GM23338 (cell line): ENCODE results near the gene ZBTB20. TPM values are rescaled to one million over a fixed set of nuclear protein-coding genes. Genes with fewer than 3 reads are reported as not detected.

Experiments used
- ATAC-seq: fragments of 200-7000 bp; cut with Tn5 transposase; 3 replicates; pipeline ENCODE4 v1.9.1; 2020
- DNase-seq: peaks from one replicate; pipeline ENCODE4 v3.0.0-alpha.2; 2015; ENCODE audit warnings: low spot score
- H2AFZ ChIP-seq: fragments of 200-600 bp; sonication (generic); 2 replicates; pipeline ENCODE4 v1.8.0; 2016; ENCODE audit warnings: antibody characterized with exemption, mild to moderate bottlenecking, moderate library complexity
- H3F3A ChIP-seq: fragments of 200-600 bp; sonication (generic); replicated peaks from 2 replicates; pipeline ENCODE4 v1.8.0; 2017; ENCODE audit warnings: antibody characterized with exemption, mixed run types, low read depth
- H3K27ac ChIP-seq: fragments of 200-600 bp; sonication (generic); 2 replicates; pipeline ENCODE4 v1.6.1; 2016; ENCODE audit warnings: low read depth
- H3K27me3 ChIP-seq: fragments of 200-600 bp; sonication (generic); 2 replicates; pipeline ENCODE4 v1.8.0; 2016; ENCODE audit warnings: mild to moderate bottlenecking, mixed run types, moderate library complexity; ENCODE audit not compliant: insufficient read depth
- H3K36me3 ChIP-seq: fragments of 200-600 bp; sonication (generic); 2 replicates; pipeline ENCODE4 v1.8.0; 2016; ENCODE audit warnings: mild to moderate bottlenecking; ENCODE audit not compliant: insufficient read depth
- H3K4me1 ChIP-seq: fragments of 200-600 bp; sonication (generic); 2 replicates; pipeline ENCODE4 v1.8.0; 2016; ENCODE audit warnings: mild to moderate bottlenecking, moderate library complexity; ENCODE audit not compliant: insufficient read depth
- H3K4me2 ChIP-seq: fragments of 200-600 bp; sonication (generic); 2 replicates; pipeline ENCODE4 v1.7.1; 2017; ENCODE audit warnings: mixed run types
- H3K4me3 ChIP-seq: fragments of 200-600 bp; sonication (generic); 2 replicates; pipeline ENCODE4 v1.6.1; 2016; ENCODE audit warnings: mixed run types
- H3K79me2 ChIP-seq: fragments of 200-600 bp; sonication (generic); replicated peaks from 2 replicates; pipeline ENCODE4 v1.8.0; 2017; ENCODE audit warnings: mild to moderate bottlenecking; ENCODE audit not compliant: insufficient read depth
- H3K9me2 ChIP-seq: fragments of 200-600 bp; sonication (generic); 2 replicates; pipeline ENCODE4 v1.8.0; 2017; ENCODE audit not compliant: insufficient read depth
- H4K20me1 ChIP-seq: fragments of 200-600 bp; sonication (generic); replicated peaks from 2 replicates; pipeline ENCODE4 v1.8.0; 2017; ENCODE audit warnings: mild to moderate bottlenecking; ENCODE audit not compliant: insufficient read depth
- H3K27ac Mint-ChIP-seq: 2 replicates; pipeline ENCODE4 v1.8.0; 2020; ENCODE audit warnings: inconsistent platforms, mild to moderate bottlenecking, moderate library complexity, mixed read lengths
- H3K27me3 Mint-ChIP-seq: 3 replicates; pipeline ENCODE4 v1.8.0; 2022; ENCODE audit warnings: low read depth, mild to moderate bottlenecking, moderate library complexity, mixed read lengths, inconsistent platforms; ENCODE audit not compliant: insufficient read depth, poor library complexity
- H3K36me3 Mint-ChIP-seq: 3 replicates; pipeline ENCODE4 v1.8.0; 2021; ENCODE audit warnings: low read depth, mild to moderate bottlenecking, inconsistent platforms, moderate library complexity, mixed read lengths
- H3K4me1 Mint-ChIP-seq: 3 replicates; pipeline ENCODE4 v1.8.0; 2020; ENCODE audit warnings: mild to moderate bottlenecking, inconsistent platforms, mixed read lengths
- H3K4me3 Mint-ChIP-seq: 3 replicates; pipeline ENCODE4 v1.8.0; 2021; ENCODE audit warnings: moderate library complexity, mild to moderate bottlenecking, inconsistent platforms, mixed read lengths
- H3K9me3 Mint-ChIP-seq: 3 replicates; pipeline ENCODE4 v1.8.0; 2020; ENCODE audit warnings: moderate library complexity, mild to moderate bottlenecking, inconsistent platforms, mixed read lengths
- CREB1 ChIP-seq: fragments of 250-450 bp; sonication (Bioruptor Pico); IDR thresholded peaks from 2 replicates; pipeline ENCODE4 v1.5.0; 2020; ENCODE audit warnings: low read depth, mild to moderate bottlenecking, moderate library complexity
- CTCF ChIP-seq, 2 experiments: fragments of 200-600 bp in 1 of 2; sonication (generic) in 1 of 2; conservative IDR thresholded peaks; 2 replicates each; pipeline versions ENCODE4 v1.5.1 to v1.6.1; 2016 to 2017; ENCODE audit warnings: antibody characterized with exemption in 2 of 2, low read depth in 2 of 2, mild to moderate bottlenecking in 2 of 2, moderate library complexity in 1 of 2
- ETS1 ChIP-seq: IDR thresholded peaks from 2 replicates; pipeline ENCODE4 v1.6.1; 2016; ENCODE audit warnings: antibody characterized with exemption
- EZH2 ChIP-seq: fragments of 200-600 bp; sonication (generic); IDR thresholded peaks from one replicate; pipeline ENCODE4 v1.8.0; 2017; ENCODE audit warnings: antibody characterized with exemption, mild to moderate bottlenecking, low read depth; ENCODE audit not compliant: unreplicated experiment
- EZH2phosphoT487 ChIP-seq: fragments of 200-600 bp; sonication (generic); IDR thresholded peaks from one replicate; pipeline ENCODE4 v1.8.1; 2018; ENCODE audit warnings: antibody characterized with exemption; ENCODE audit not compliant: unreplicated experiment
- JUNB ChIP-seq: IDR thresholded peaks from one replicate; pipeline ENCODE4 v1.6.1; 2016; ENCODE audit warnings: antibody characterized with exemption; ENCODE audit not compliant: unreplicated experiment
- NANOG ChIP-seq: IDR thresholded peaks from 2 replicates; pipeline ENCODE4 v1.6.1; 2016; ENCODE audit warnings: antibody characterized with exemption, borderline replicate concordance
- POLR2AphosphoS5 ChIP-seq: IDR thresholded peaks from 2 replicates; pipeline ENCODE4 v1.6.1; 2016; ENCODE audit warnings: antibody characterized with exemption, low read depth
- REST ChIP-seq: IDR thresholded peaks from one replicate; pipeline ENCODE4 v1.6.1; 2018; ENCODE audit warnings: antibody characterized with exemption; ENCODE audit not compliant: unreplicated experiment
- STAT1 ChIP-seq: IDR thresholded peaks from one replicate; pipeline ENCODE4 v1.6.1; 2016; ENCODE audit warnings: antibody characterized with exemption; ENCODE audit not compliant: unreplicated experiment
- ZNF114 ChIP-seq: fragments of 250-450 bp; sonication (Bioruptor Pico); IDR thresholded peaks from 2 replicates; pipeline ENCODE4 v1.5.0; 2020; ENCODE audit warnings: mild to moderate bottlenecking, moderate library complexity
- ZNF331 ChIP-seq: fragments of 250-450 bp; sonication (Bioruptor Pico); IDR thresholded peaks from 2 replicates; pipeline ENCODE4 v1.5.0; 2020; ENCODE audit warnings: low read depth, mild to moderate bottlenecking, moderate library complexity
- ZNF462 ChIP-seq: fragments of 250-450 bp; sonication (Bioruptor Pico); IDR thresholded peaks from 2 replicates; pipeline ENCODE4 v1.5.0; 2020; ENCODE audit warnings: mild to moderate bottlenecking, moderate library complexity
- polyA plus RNA-seq: library from polyadenylated mRNA; unstranded; fragments of >200 nt; fragmentation: Nextera tagmentation; extraction: Ambion mirVana; gene quantifications from 2 replicates; pipeline ENCODE4 v1.2.1, GENCODE V29; 2016
- total RNA-seq: library from RNA; depleted of rRNA; stranded (reverse); fragments of >200 nt; shearing (Covaris generic); gene quantifications from 2 replicates; pipeline ENCODE4 v1.2.3, GENCODE V29; 2014

ZBTB20 gene
- total and polyA plus RNA-seq, 2 experiments from 2014 or later, result 2.0 to 3.3 TPM

- no peaks in the 10 kb centered on the region for H3K36me3 Mint-ChIP-seq
- Histone ChIP-seq H3K4me3 (no peak overlapping the region), H3K4me1 (no peaks in the 10 kb centered on the region), H3F3A (no peaks in the 10 kb centered on the region), H3K27me3 (no peaks in the 10 kb centered on the region), H2AFZ (0 out of 2 replicates have a peak overlapping the region, but pooled peaks have one; percentile 32), H3K9me2 (peaks cover 6% of the 10 kb centered on the region), H3K79me2 (no peaks in the 10 kb centered on the region), H3K36me3 (no peaks in the 10 kb centered on the region), H3K27ac (no peak overlapping the region), H3K4me2 (no peak overlapping the region), H4K20me1 (no peaks in the 10 kb centered on the region)
- H3K9me3 Mint-ChIP-seq, result no peaks in the 10 kb centered on the region
- H3K4me3 Mint-ChIP-seq, result no peak overlapping the region
- TF ChIP-seq ETS1 (no peak), CTCF (conservative IDR thresholded peaks at IDR 0.05; ENCODE audit: low read depth in 2 of 2) (no peak), JUNB (no peak), ZNF331 (CRISPR knock-in tag) (no peak), ZNF114 (no peak), NANOG (no peak), EZH2 (no peak), ZNF462 (CRISPR knock-in tag) (no peak), EZH2phosphoT487 (no peak), POLR2AphosphoS5 (no peak), STAT1 (no peak), CREB1 (CRISPR knock-in tag) (no peak), REST (no peak)
- H3K27me3 Mint-ChIP-seq, result peaks cover 2% of the 10 kb centered on the region
- no peaks in the 10 kb centered on the region for H3K4me1 Mint-ChIP-seq
- no peak overlapping the region for H3K27ac Mint-ChIP-seq
- ATAC-seq (no peak), DNase-seq (no peak)
Observed at GRCh38 chr3:114609973-114610630, 537.0 kb downstream of the ZBTB20 start.
